SU-DHL-6 (cell line): Measurements from ENCODE around the gene PRR3.

Experiments used
- H2AFZ ChIP-seq: fragments of 200-600 bp; sonication (generic); 2 replicates; pipeline ENCODE4 v1.6.1; 2014; ENCODE audit warnings: low read depth, mild to moderate bottlenecking, moderate library complexity, mixed read lengths, antibody characterized with exemption, low read length; ENCODE audit not compliant: severe bottlenecking
- H3F3A ChIP-seq: fragments of 200-600 bp; shearing (Covaris generic); 2 replicates; pipeline ENCODE4 v1.6.0; 2016; ENCODE audit warnings: antibody characterized with exemption, mild to moderate bottlenecking; ENCODE audit not compliant: insufficient read depth
- H3K27ac ChIP-seq: fragments of 200-600 bp; sonication (generic); 2 replicates; pipeline ENCODE4 v1.5.1; 2016; ENCODE audit warnings: low read depth, mild to moderate bottlenecking, low read length, moderate library complexity, mixed read lengths
- H3K27me3 ChIP-seq: fragments of 200-600 bp; sonication (generic), shearing (Covaris generic); 2 replicates; pipeline ENCODE4 v1.6.0; 2014; ENCODE audit warnings: mild to moderate bottlenecking, low read length
- H3K36me3 ChIP-seq: fragments of 200-600 bp; sonication (generic); 2 replicates; pipeline ENCODE4 v1.6.1; 2014; ENCODE audit warnings: mild to moderate bottlenecking, low read length, mixed read lengths
- H3K4me2 ChIP-seq: fragments of 300-600, 200-600 bp; shearing (Covaris generic), sonication (generic); 2 replicates; pipeline ENCODE4 v1.6.0; 2014; ENCODE audit warnings: low read length, low read depth, mild to moderate bottlenecking; ENCODE audit not compliant: poor library complexity, severe bottlenecking
- H3K4me3 ChIP-seq: fragments of 200-600 bp; sonication (generic); 2 replicates; pipeline ENCODE4 v1.5.1; 2014; ENCODE audit warnings: antibody characterized with exemption, low read length, mild to moderate bottlenecking, mixed read lengths; ENCODE audit not compliant: insufficient read depth, poor library complexity, severe bottlenecking
- H3K79me2 ChIP-seq: fragments of 200-600 bp; sonication (generic); 2 replicates; pipeline ENCODE4 v1.6.1; 2014; ENCODE audit warnings: mild to moderate bottlenecking, low read length, moderate library complexity; ENCODE audit not compliant: insufficient read depth
- H3K9ac ChIP-seq: fragments of 200-600 bp; sonication (generic); 2 replicates; pipeline ENCODE4 v1.7.0; 2014; ENCODE audit warnings: mild to moderate bottlenecking, low read length
- H3K9me2 ChIP-seq: fragments of 200-600 bp; sonication (generic); replicated peaks from 2 replicates; pipeline ENCODE4 v1.6.1; 2014; ENCODE audit warnings: low read length; ENCODE audit not compliant: insufficient read depth
- H3K9me3 ChIP-seq: fragments of 200-600 bp; sonication (generic); 2 replicates; pipeline ENCODE4 v1.6.1; 2014; ENCODE audit warnings: low read length, mixed read lengths; ENCODE audit not compliant: insufficient read depth
- H4K20me1 ChIP-seq: fragments of 200-600 bp; sonication (generic); 2 replicates; pipeline ENCODE4 v1.6.1; 2014; ENCODE audit warnings: low read depth, mild to moderate bottlenecking, antibody characterized with exemption, low read length, moderate library complexity, mixed read lengths
- CTCF ChIP-seq: fragments of 200-600 bp; sonication (generic); IDR thresholded peaks from one replicate; pipeline ENCODE4 v1.5.1; 2017; ENCODE audit warnings: antibody characterized with exemption, mild to moderate bottlenecking, low read length, moderate library complexity; ENCODE audit not compliant: insufficient read depth, poor library complexity, severe bottlenecking
- EZH2phosphoT487 ChIP-seq: fragments of 200-600 bp; sonication (generic), shearing (Covaris generic); conservative IDR thresholded peaks from 2 replicates; pipeline ENCODE4 v1.6.1; 2018; ENCODE audit warnings: mild to moderate bottlenecking, antibody characterized with exemption, low read length, moderate library complexity, mixed read lengths

PRR3 gene

GRCh38 chr6:30610065-30610464, 53.0 kb downstream of the PRR3 start:
- no peaks in the 10 kb centered on the region; the same call in 1 of the 2 replicates for H4K20me1 ChIP-seq
- H3K79me2 ChIP-seq: peaks cover 22% of the 10 kb centered on the region

GRCh38 chr6:30611150-30611855, 54.2 kb downstream of the PRR3 start:
- TF ChIP-seq CTCF: no peak
- TF ChIP-seq EZH2phosphoT487: no peak
- no peak overlapping the region for H3K4me2 ChIP-seq
- H3K9ac ChIP-seq: no peak overlapping the region
- H3K27me3 ChIP-seq: no peaks in the 10 kb centered on the region
- H3K36me3 ChIP-seq: peaks cover 35% of the 10 kb centered on the region
- no peak overlapping the region for H3K27ac ChIP-seq
- H3F3A ChIP-seq: peaks cover 61% of the 10 kb centered on the region
- H4K20me1 ChIP-seq: no peaks in the 10 kb centered on the region; the same call in 1 of the 2 replicates
- no peaks in the 10 kb centered on the region for H3K9me2 ChIP-seq
- peaks cover 28% of the 10 kb centered on the region for H3K79me2 ChIP-seq
- H2AFZ ChIP-seq: no peak overlapping the region
- no peak overlapping the region for H3K4me3 ChIP-seq
- no peaks in the 10 kb centered on the region for H3K9me3 ChIP-seq

More at GRCh38 chr6:30610065-30610464, 53.0 kb downstream of the PRR3 start:
- TF ChIP-seq EZH2phosphoT487: no peak
- TF ChIP-seq CTCF: no peak
- Histone ChIP-seq H3F3A (peaks cover 49% of the 10 kb centered on the region), H3K27me3 (no peaks in the 10 kb centered on the region), H3K36me3 (peaks cover 41% of the 10 kb centered on the region), H3K27ac (no peak overlapping the region), H3K4me2 (no peak overlapping the region), H2AFZ (no peak overlapping the region), H3K9ac (no peak overlapping the region), H3K9me3 (no peaks in the 10 kb centered on the region), H3K4me3 (no peak overlapping the region), H3K9me2 (no peaks in the 10 kb centered on the region)

- no peak for TF ChIP-seq EZH2phosphoT487
- TF ChIP-seq CTCF: no peak
- H3K4me2 ChIP-seq: no peak overlapping the region
- H3K36me3 ChIP-seq: peaks cover 35% of the 10 kb centered on the region
- no peak overlapping the region for H3K9ac ChIP-seq
- peaks cover 33% of the 10 kb centered on the region for H3K79me2 ChIP-seq
- H3F3A ChIP-seq: peaks cover 66% of the 10 kb centered on the region
- H3K9me2 ChIP-seq: no peaks in the 10 kb centered on the region
- H3K27ac ChIP-seq: no peak overlapping the region
- H3K9me3 ChIP-seq: no peaks in the 10 kb centered on the region
- no peak overlapping the region for H3K4me3 ChIP-seq
- no peak overlapping the region for H2AFZ ChIP-seq
- H4K20me1 ChIP-seq: no peaks in the 10 kb centered on the region; the same call in 1 of the 2 replicates
- H3K27me3 ChIP-seq: no peaks in the 10 kb centered on the region
These were observed 54.7 kb downstream of the PRR3 start for GRCh38 chr6:30611856-30612194.
